ENCODE measurements around the gene SLC2A4RG.

Gene SLC2A4RG

GRCh38 chr20:63739130-63740069 is at the start of gene SLC2A4RG:
TSS of gene SLC2A4RG (plus strand) at chr20:63739776. CDS start at chr20:63739913, 137 bp downstream.
- peak; percentile 79 for DNase-seq (ENCODE audit: low read depth)

GRCh38 chr20:63690003-63690897 is 49.3 kb upstream of the SLC2A4RG start:
- no peak for DNase-seq (ENCODE audit: low read depth)

- DNase-seq (ENCODE audit: low read depth), result no peak
Measured at GRCh38 chr20:63690898-63691710, 48.5 kb upstream of the SLC2A4RG start.

GRCh38 chr20:63691711-63692435 is 47.7 kb upstream of the SLC2A4RG start:
- no peak for DNase-seq (ENCODE audit: low read depth)

GRCh38 chr20:63692436-63693082 is 47.0 kb upstream of the SLC2A4RG start:
- peak; percentile 48 for DNase-seq (ENCODE audit: low read depth)

GRCh38 chr20:63693083-63693732 is 46.4 kb upstream of the SLC2A4RG start:
- DNase-seq (ENCODE audit: low read depth), result no peak

- no peak for DNase-seq (ENCODE audit: low read depth)
Measured at GRCh38 chr20:63693733-63694583, 45.6 kb upstream of the SLC2A4RG start.

- no peak for DNase-seq (ENCODE audit: low read depth)
Measured at GRCh38 chr20:63694584-63695423, 44.8 kb upstream of the SLC2A4RG start.

- no peak for DNase-seq (ENCODE audit: low read depth)
Measured at GRCh38 chr20:63695424-63696305, 43.9 kb upstream of the SLC2A4RG start.

GRCh38 chr20:63696306-63696627 is 43.3 kb upstream of the SLC2A4RG start:
- DNase-seq (ENCODE audit: low read depth), result no peak

GRCh38 chr20:63696628-63697356 is 42.8 kb upstream of the SLC2A4RG start, which contains the start of gene TNFRSF6B:
TSS of gene TNFRSF6B (plus strand) at chr20:63696652. CDS start at chr20:63696768, 116 bp downstream.
- DNase-seq (ENCODE audit: low read depth), result no peak

- no peak for DNase-seq (ENCODE audit: low read depth)
Measured at GRCh38 chr20:63697357-63697867, 42.2 kb upstream of the SLC2A4RG start.

- no peak for DNase-seq (ENCODE audit: low read depth)
Measured at GRCh38 chr20:63697868-63698545, 41.6 kb upstream of the SLC2A4RG start.

- DNase-seq (ENCODE audit: low read depth), result peak; percentile 92
Measured at GRCh38 chr20:63698739-63699465, 40.7 kb upstream of the SLC2A4RG start.

Measured in EH (cell line).